Activated CD8-positive, alpha-beta memory T cell treated with anti-CD3 and anti-CD28 coated beads for 48 hours (primary cell): ENCODE results near the gene DOCK3.

Source experiments
- DNase-seq, 3 experiments: peaks; one replicate each; pipeline ENCODE4 v3.0.0-alpha.2; 2020; ENCODE audit warnings: low read depth in 2 of 3, low spot score in 2 of 3

DOCK3 gene

DNA sequence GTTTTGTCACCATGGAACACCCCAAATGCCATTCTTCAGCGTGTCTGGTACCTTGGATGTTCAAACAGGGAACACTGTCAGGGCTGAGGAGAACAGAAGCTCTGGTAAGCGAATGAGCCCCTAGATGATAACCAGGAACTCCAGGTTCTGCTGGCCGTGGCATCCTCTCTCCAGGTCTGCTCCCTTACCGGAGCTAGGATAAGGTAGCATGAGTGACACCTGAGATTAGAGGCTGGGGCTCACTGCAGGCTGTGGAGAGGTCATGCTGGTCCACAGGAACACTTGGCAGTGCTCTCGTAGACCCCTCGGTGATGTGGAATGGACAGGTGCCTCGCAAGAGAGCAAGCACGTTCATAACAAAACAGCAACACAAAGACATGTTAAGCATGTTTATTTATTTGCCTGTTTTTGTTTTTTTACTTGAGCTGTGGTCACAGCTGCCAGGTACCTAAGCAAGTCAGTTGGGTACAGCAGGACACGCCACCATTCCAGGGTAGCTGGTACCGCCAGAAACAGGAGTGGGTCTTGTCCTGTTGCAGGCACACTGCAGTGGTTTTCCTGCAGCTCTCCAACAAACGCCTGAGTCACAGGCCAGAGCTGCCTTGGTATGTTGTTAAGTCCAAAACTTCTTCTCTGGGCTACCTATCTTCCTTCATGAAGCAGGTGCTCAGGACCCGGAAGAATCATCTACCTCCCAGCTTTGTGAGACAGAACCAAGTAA, 720.9 kb downstream of the DOCK3 start:
- no peak for DNase-seq

GRCh38 chr3:51396401-51396800, 721.7 kb downstream of the DOCK3 start:
- no peak for DNase-seq

- DNase-seq = no peak
These were observed 722.7 kb downstream of the DOCK3 start for GRCh38 chr3:51397392-51397791.

DNA sequence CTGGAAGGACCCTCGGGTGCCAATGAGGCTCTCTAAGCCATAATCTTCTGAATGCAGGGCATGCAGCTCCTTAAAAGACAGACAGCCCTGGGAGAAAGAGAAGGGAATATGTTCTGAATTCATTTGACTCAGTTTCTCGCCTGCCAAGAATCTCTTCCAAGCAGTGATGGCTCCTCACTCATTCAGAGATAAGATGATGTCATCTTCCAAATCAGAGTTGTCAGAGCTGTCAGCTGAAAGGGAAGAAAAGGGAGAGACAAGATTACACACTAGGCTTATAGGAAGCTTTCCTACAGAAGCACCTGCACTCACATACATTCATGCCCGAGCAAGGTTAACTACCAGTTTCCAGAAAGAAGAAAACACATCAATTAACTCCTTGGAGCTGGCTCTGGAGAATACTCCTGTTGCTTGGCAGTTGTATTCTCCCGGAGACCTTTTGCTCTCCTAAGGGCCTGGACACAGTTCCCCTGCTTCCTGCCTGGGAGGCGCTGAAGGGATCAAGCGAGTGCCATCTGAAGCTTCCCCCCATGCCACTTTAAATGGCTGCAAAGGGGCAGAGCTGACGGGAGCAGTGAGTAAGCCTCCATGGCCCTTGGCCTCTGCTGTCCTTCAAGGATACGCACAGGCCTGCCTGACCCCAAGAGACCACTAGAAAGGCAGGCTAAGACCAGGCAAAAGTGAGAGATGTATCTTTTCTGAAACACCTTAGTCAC, 724.0 kb downstream of the DOCK3 start:
- DNase-seq = no peak

GRCh38 chr3:51400166-51400565, 725.4 kb downstream of the DOCK3 start:
- DNase-seq = no peak

GRCh38 chr3:51401735-51402134, 727.0 kb downstream of the DOCK3 start:
- no peak for DNase-seq

DNA sequence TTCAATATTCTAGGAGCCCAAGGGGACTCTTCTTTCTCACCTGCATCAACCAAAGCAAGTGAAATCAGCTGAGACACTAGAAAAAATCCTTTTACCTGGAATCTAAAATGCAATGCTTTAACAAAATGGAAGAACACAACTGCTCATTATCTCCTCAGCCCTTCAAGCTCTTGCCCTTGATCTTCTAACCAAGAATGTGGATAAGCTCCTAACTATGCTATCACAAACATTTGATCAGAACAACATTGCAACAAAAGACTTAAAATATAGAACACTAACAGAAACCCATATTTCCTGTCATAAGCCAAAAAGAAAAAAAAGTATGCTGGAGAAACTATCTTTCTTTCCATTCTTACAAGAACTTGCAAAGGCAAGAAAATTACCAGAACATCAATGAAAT, 728.9 kb downstream of the DOCK3 start:
- DNase-seq = no peak

DNA sequence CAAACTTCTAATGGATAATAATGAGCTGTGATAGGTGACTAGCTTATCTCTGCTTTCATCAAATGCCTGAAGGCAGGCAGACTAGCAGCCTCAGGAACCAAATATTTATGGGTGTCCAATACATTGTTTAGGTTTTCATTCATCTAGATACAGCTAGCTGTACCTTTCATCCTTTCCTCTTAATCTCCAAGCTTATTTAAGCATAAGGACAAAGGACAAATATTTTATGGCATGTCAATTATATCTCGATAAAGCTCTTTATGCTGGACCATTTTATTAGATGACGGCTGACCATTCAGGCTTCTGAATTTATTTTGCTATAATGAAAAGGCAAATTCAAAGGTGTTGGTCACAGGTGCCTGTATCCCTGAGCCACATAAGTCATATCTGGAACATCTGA, 733.3 kb downstream of the DOCK3 start:
- no peak for DNase-seq

DNA sequence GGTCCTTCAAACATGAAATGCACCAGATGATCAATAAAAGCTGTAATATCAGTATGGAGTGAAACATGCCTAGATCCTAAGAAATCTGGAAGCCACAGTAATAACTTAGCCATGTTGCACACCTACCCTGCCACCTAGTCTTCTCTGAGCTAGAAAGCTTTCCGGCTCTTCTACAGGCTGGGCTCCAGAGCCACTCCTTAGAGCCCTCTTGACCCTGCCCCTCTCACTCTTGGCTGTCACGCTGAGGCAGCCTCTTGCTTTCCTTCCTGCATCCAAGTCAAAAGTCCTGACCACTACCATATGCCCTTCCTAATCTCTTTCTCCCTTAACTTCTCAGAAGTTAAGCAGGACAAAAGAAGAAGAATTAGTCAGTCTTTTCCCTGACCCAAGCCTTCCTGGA, 734.1 kb downstream of the DOCK3 start:
- DNase-seq = no peak

DNA sequence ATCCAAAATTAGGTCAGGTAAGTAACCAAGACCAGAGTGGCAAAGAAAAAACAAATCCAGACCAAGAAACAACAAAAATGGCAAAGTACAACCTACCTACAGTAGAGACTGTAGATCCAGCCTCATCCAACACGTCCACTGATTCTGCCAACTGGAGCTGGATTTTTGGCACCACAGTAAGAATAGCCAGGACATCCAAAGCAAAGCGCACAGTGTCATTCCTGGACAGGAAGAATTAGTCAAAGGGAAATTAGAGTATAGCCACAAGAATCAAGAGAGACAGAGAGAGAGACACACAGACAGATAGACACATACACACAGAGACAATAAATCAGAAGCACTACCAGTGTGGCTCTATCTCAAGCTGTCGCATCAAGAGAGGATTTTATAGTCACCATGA, 747.5 kb downstream of the DOCK3 start:
- no peak for DNase-seq

- DNase-seq = no peak
These were observed 752.2 kb downstream of the DOCK3 start for GRCh38 chr3:51426921-51427320.

DNA sequence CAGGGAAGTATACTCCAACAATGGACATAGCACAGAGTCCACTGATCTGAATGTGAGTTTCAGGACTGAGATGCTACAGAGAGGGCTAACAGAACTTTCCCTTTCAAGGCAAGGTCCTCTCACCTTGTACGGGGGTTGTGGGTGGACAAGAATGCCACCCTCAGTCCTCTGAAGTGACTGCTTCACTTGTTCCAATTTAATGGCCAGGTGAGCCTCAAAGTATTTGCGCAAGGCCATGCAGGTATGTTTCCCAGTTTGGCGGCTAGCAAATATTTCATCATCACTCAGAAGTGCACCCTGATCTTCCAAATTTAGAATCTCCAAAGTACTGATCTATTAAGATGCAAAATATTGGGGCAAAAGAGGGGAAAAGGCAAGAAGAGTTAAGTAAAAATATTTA, 754.4 kb downstream of the DOCK3 start:
- DNase-seq = no peak
